OCI-LY7 (cell line): ENCODE data around the gene ZNF679.

Experiments
- EZH2phosphoT487 ChIP-seq: fragments of 200-600 bp; sonication (generic); IDR thresholded peaks from 2 replicates; pipeline ENCODE4 v1.6.1; 2018; ENCODE audit warnings: low read depth, borderline replicate concordance, mild to moderate bottlenecking, mixed run types, antibody characterized with exemption, low read length, moderate library complexity, mixed read lengths
- TF ChIP-seq, protein P1 (sequence below): fragments of 200-600 bp; sonication (generic); conservative IDR thresholded peaks from 2 replicates; pipeline ENCODE4 v1.5.1; 2014; ENCODE audit warnings: mild to moderate bottlenecking, antibody characterized with exemption, low read length, moderate library complexity, mixed read lengths

DNA sequence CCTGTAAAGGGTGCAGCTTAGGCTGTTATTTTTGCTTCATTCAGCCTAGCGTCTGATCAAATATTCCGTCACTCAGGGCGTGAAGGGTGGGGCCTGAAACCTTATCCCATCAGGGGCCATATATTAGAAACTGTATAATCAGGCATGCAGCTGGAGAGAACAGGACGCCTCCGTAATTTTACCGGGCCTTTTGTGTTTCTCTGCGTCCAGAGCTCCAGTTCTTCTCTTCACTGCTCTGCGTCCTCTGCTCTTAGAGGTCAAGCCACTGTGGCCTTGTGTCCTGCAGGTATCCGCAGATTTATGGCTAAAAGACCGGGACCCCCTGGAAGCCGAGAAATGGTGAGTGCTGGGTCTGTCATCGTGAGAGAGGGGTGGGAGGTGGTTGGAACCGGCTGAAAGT, 21.4 kb upstream of the ZNF679 start, which contains the start of gene ZNF735:
- TF ChIP-seq, protein P1, sequence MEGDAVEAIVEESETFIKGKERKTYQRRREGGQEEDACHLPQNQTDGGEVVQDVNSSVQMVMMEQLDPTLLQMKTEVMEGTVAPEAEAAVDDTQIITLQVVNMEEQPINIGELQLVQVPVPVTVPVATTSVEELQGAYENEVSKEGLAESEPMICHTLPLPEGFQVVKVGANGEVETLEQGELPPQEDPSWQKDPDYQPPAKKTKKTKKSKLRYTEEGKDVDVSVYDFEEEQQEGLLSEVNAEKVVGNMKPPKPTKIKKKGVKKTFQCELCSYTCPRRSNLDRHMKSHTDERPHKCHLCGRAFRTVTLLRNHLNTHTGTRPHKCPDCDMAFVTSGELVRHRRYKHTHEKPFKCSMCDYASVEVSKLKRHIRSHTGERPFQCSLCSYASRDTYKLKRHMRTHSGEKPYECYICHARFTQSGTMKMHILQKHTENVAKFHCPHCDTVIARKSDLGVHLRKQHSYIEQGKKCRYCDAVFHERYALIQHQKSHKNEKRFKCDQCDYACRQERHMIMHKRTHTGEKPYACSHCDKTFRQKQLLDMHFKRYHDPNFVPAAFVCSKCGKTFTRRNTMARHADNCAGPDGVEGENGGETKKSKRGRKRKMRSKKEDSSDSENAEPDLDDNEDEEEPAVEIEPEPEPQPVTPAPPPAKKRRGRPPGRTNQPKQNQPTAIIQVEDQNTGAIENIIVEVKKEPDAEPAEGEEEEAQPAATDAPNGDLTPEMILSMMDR = no peak
- TF ChIP-seq EZH2phosphoT487 = no peak
